OCI-M2 (cell line): ENCODE data around the gene HSPD1.

Source experiments
- DNase-seq: peaks from one replicate; lab custom pipeline; 2025; ENCODE audit not compliant: unreplicated experiment; lab: John Stamatoyannopoulos, UW

The HSPD1 gene

GRCh38 chr2:197442857-197443256 lies 56.8 kb downstream of the HSPD1 start:
- DNase-seq, result no peak

DNA sequence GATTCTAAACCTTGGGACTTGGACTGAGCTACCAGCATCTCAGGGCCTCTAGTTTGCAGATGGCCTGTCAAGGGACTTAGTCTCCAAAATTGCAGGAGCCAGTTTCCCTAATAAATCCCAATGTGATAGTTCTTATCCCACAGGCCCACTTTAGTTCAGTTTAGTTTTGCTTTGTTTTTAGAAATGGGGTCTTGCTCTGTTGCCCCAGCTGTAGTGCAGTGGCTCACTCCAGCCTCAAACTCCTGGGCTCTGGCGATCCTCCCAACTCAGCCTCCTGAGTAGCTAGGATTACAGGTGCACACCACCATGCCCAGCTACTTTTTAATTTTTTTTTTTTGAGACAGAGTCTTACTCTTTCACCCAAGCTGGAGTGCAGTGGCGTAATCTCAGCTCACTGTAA lies 62.3 kb downstream of the HSPD1 start:
- no peak for DNase-seq
